HepG2 (cell line): ENCODE results near the gene SERPINB6. TPM values are rescaled to one million over a fixed set of nuclear protein-coding genes. Genes with fewer than 3 reads are reported as not detected.

ENCODE experiments used
- FOXC1 ChIP-seq: sonication (generic); formaldehyde crosslinking; IDR thresholded peaks from 2 replicates; pipeline ENCODE4 v1.8.0; 2022; ENCODE audit warnings: mild to moderate bottlenecking, missing genetic modification reagents, borderline replicate concordance
- GLI4 ChIP-seq: sonication (generic); formaldehyde crosslinking; IDR thresholded peaks from 2 replicates; pipeline ENCODE4 v1.5.1; 2020; ENCODE audit warnings: missing genetic modification reagents, mild to moderate bottlenecking, moderate library complexity, borderline replicate concordance
- KAT7 ChIP-seq: IDR thresholded peaks from 2 replicates; pipeline ENCODE4 v1.6.1; 2018; ENCODE audit warnings: borderline replicate concordance, missing compliant biosample characterization
- KDM5A ChIP-seq: fragments of 200-600 bp; sonication (generic); IDR thresholded peaks from 2 replicates; pipeline ENCODE4 v1.7.0; 2018; ENCODE audit warnings: antibody characterized with exemption, mild to moderate bottlenecking, low read length, borderline replicate concordance
- KDM6A ChIP-seq: IDR thresholded peaks from 2 replicates; pipeline ENCODE4 v1.6.1; 2016; ENCODE audit warnings: low read depth
- MIER2 ChIP-seq: IDR thresholded peaks from 2 replicates; pipeline ENCODE4 v1.6.1; 2016; ENCODE audit warnings: missing biosample characterization, missing genetic modification reagents
- ZHX2 ChIP-seq, 2 experiments: sonication (generic) in 1 of 2; formaldehyde crosslinking in 1 of 2; IDR thresholded peaks; 2 replicates each; pipeline versions ENCODE4 v1.6.1 to v1.9.0; 2014 to 2022; ENCODE audit warnings: antibody characterized with exemption in 1 of 2, borderline replicate concordance in 1 of 2, inconsistent platforms in 1 of 2, low read depth in 1 of 2, missing genetic modification reagents in 1 of 2
- ZNF20 ChIP-seq: sonication (generic); formaldehyde crosslinking; IDR thresholded peaks from 2 replicates; pipeline ENCODE4 v1.4.0; 2020; ENCODE audit warnings: mild to moderate bottlenecking, moderate library complexity, missing genetic modification reagents
- ZNF33A ChIP-seq: sonication (generic); formaldehyde crosslinking; IDR thresholded peaks from 2 replicates; pipeline ENCODE4 v1.5.1; 2020; ENCODE audit warnings: missing genetic modification reagents, mild to moderate bottlenecking, moderate library complexity, borderline replicate concordance
- ZNF574 ChIP-seq: sonication (generic); formaldehyde crosslinking; IDR thresholded peaks from 2 replicates; pipeline ENCODE4 v1.4.0; 2020; ENCODE audit warnings: missing genetic modification reagents
- ZNF576 ChIP-seq: sonication (generic); formaldehyde crosslinking; IDR thresholded peaks from 2 replicates; pipeline ENCODE4 v1.4.0; 2020; ENCODE audit warnings: mild to moderate bottlenecking, missing genetic modification reagents
- ZNF687 ChIP-seq: sonication (generic); formaldehyde crosslinking; IDR thresholded peaks from 2 replicates; pipeline ENCODE4 v1.5.1; 2020; ENCODE audit warnings: mild to moderate bottlenecking, missing genetic modification reagents, moderate library complexity
- polyA plus RNA-seq, 8 experiments: library from polyadenylated mRNA; depleted of rRNA in 3 of 8; stranded (reverse) in 7 of 8; unstranded in 1 of 8; fragments of >200 nt; fragmentation: Illumina TruSeq in 4 of 8; extraction: Trizol in 4 of 8; gene quantifications; 2 replicates each; pipeline versions ENCODE4 v1.2.1 to v1.2.3, GENCODE V29; 2011 to 2016; ENCODE audit warnings: low read depth in 4 of 8, missing spikeins in 1 of 8, mixed read lengths in 1 of 8; ENCODE audit not compliant: insufficient read depth in 1 of 8
- total RNA-seq, 5 experiments: library from RNA; depleted of rRNA; stranded (reverse); fragments of >200 nt; fragmentation: Illumina TruSeq; extraction: Trizol; gene quantifications; 2 replicates each; pipeline ENCODE4 v1.2.3, GENCODE V29; 2016; ENCODE audit warnings: low read depth in 1 of 5
- TF ChIP-seq, protein P1 (sequence below): sonication (generic); formaldehyde crosslinking; IDR thresholded peaks from 2 replicates; pipeline ENCODE4 v1.8.1; 2023; ENCODE audit warnings: mild to moderate bottlenecking, missing genetic modification reagents

The SERPINB6 gene
- total and polyA plus RNA-seq, 2 of the 13 experiments (the other 11 are each of a cell fraction or from before 2014, with no cell fraction given), result 38.2 to 61.3 TPM

DNA sequence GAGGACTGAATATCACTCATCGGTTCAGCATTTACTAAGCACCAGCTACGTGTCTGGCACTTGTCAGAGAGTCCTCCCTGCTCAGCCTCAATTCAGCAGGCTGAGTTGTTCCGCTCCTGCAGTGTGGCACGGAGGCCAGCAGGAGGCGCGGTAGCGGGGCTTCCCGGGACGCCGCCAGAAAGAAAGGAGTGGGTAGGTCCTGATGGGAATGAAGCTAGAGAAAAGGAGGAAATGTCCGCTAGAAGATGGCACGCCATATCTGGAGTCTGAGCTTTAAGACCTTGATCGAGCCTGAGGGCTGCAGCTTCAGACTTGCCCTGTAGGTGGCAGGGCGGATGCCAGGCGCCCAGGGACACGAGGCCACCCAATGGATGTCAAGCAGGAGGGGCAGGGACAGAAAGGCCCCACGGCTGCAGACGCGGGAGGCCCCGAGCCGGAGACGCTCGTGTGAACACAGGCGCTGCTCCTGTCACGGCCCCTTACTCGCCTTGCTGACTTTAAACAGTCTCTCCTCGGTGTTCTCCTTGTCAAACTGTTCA, 18.7 kb downstream of the SERPINB6 start (continued):
- TF ChIP-seq GLI4 (CRISPR knock-in tag) (peak; percentile 83; the same call in 1 of the 2 replicates), MIER2 (CRISPR knock-in tag) (peak; percentile 21; the same call in 1 of the 2 replicates), KAT7 (CRISPR knock-in tag) (peak; percentile 82; the same call in 1 of the 2 replicates), ZNF574 (CRISPR knock-in tag) (peak; percentile 78), ZHX2 (IDR thresholded peaks at IDR 0.05; ENCODE audit: low read depth) (0 out of 2 replicates have a peak, but pooled peaks have one; percentile 38), ZHX2 (CRISPR knock-in tag; IDR thresholded peaks at IDR 0.05; ENCODE audit: borderline replicate concordance) (no peak), FOXC1 (CRISPR knock-in tag) (peak; percentile 93), ZNF576 (CRISPR knock-in tag) (no peak; the same call in 1 of the 2 replicates), KDM5A (no peak; the same call in 1 of the 2 replicates), ZNF687 (CRISPR knock-in tag) (peak; percentile 96), ZNF33A (CRISPR knock-in tag) (no peak), ZNF20 (no peak), KDM6A (CRISPR knock-in tag) (no peak)
- TF ChIP-seq, protein P1, sequence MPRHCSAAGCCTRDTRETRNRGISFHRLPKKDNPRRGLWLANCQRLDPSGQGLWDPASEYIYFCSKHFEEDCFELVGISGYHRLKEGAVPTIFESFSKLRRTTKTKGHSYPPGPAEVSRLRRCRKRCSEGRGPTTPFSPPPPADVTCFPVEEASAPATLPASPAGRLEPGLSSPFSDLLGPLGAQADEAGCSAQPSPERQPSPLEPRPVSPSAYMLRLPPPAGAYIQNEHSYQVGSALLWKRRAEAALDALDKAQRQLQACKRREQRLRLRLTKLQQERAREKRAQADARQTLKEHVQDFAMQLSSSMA (CRISPR knock-in tag), result no peak
